H1 (cell line): ENCODE results near the gene PCGF3.

Source experiments
- CREB1 ChIP-seq: IDR thresholded peaks from 2 replicates; pipeline ENCODE4 v1.6.1; 2012; ENCODE audit warnings: inconsistent platforms
- EP300 ChIP-seq, 2 experiments: IDR thresholded peaks; 1 replicate in 1 of 2; 2 replicates in 1 of 2; pipeline ENCODE4 v1.6.1; 2011 to 2012; ENCODE audit warnings: low read depth in 2 of 2, low read length in 2 of 2, mild to moderate bottlenecking in 2 of 2, borderline replicate concordance in 1 of 2, inconsistent platforms in 1 of 2, moderate library complexity in 1 of 2
- MAX ChIP-seq: IDR thresholded peaks from 2 replicates; pipeline ENCODE4 v1.6.1; 2012; ENCODE audit warnings: inconsistent platforms
- POLR2AphosphoS5 ChIP-seq: IDR thresholded peaks from 2 replicates; pipeline ENCODE4 v1.6.1; 2011; ENCODE audit warnings: low read depth, low read length
- SP2 ChIP-seq: IDR thresholded peaks from 2 replicates; pipeline ENCODE4 v1.6.1; 2012; ENCODE audit warnings: mild to moderate bottlenecking, low read length, inconsistent platforms
- TAF1 ChIP-seq: IDR thresholded peaks from 2 replicates; pipeline ENCODE4 v1.6.1; 2011; ENCODE audit warnings: mild to moderate bottlenecking, low read depth, low read length
- TF ChIP-seq, protein P1 (sequence below), 3 experiments: IDR thresholded peaks; 1 replicate in 2 of 3; 2 replicates in 1 of 3; pipeline versions ENCODE4 v1.5.1 to v1.6.1; 2011; ENCODE audit warnings: low read length in 3 of 3, mild to moderate bottlenecking in 3 of 3, inconsistent platforms in 2 of 3, low read depth in 1 of 3, moderate library complexity in 1 of 3; ENCODE audit not compliant: insufficient read depth in 1 of 3; ENCODE audit errors: control extremely low read depth in 1 of 3

GRCh38 chr4:793941-794621 is 88.4 kb downstream of the PCGF3 start:
- TF ChIP-seq, protein P1, sequence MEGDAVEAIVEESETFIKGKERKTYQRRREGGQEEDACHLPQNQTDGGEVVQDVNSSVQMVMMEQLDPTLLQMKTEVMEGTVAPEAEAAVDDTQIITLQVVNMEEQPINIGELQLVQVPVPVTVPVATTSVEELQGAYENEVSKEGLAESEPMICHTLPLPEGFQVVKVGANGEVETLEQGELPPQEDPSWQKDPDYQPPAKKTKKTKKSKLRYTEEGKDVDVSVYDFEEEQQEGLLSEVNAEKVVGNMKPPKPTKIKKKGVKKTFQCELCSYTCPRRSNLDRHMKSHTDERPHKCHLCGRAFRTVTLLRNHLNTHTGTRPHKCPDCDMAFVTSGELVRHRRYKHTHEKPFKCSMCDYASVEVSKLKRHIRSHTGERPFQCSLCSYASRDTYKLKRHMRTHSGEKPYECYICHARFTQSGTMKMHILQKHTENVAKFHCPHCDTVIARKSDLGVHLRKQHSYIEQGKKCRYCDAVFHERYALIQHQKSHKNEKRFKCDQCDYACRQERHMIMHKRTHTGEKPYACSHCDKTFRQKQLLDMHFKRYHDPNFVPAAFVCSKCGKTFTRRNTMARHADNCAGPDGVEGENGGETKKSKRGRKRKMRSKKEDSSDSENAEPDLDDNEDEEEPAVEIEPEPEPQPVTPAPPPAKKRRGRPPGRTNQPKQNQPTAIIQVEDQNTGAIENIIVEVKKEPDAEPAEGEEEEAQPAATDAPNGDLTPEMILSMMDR (IDR thresholded peaks at IDR 0.05; ENCODE audit: control extremely low read depth in 1 of 3, insufficient read depth in 1 of 3, low read depth in 1 of 3, low read length in 3 of 3) = no peak
- TF ChIP-seq EP300 (IDR thresholded peaks at IDR 0.05; ENCODE audit: borderline replicate concordance in 1 of 2, low read depth in 2 of 2, low read length in 2 of 2) (no peak), POLR2AphosphoS5 (no peak), TAF1 (no peak), SP2 (no peak), CREB1 (no peak), MAX (no peak)
